Epithelial cell of proximal tubule (primary cell): ENCODE measurements around the gene CBFB. TPM values are rescaled to one million over a fixed set of nuclear protein-coding genes. Genes with fewer than 3 reads are reported as not detected.

Experiments
- DNase-seq: peaks from one replicate; pipeline ENCODE4 v3.0.0-alpha.2; 2011; ENCODE audit warnings: low read depth
- H3K4me3 ChIP-seq: 2 replicates; pipeline ENCODE4 v1.5.1; 2011; ENCODE audit warnings: low read depth, mild to moderate bottlenecking, low read length
- total RNA-seq: library from RNA; depleted of rRNA; stranded (reverse); fragments of >200 nt; gene quantifications from 2 replicates; pipeline ENCODE4 v1.2.3, GENCODE V29; 2015
- TF ChIP-seq, protein P1 (sequence below): conservative IDR thresholded peaks from 2 replicates; pipeline ENCODE4 v1.5.1; 2012; ENCODE audit warnings: low read depth, mild to moderate bottlenecking, low read length

Gene CBFB
- total RNA-seq, 1 donor from 2014 or later, result 178 TPM

DNA sequence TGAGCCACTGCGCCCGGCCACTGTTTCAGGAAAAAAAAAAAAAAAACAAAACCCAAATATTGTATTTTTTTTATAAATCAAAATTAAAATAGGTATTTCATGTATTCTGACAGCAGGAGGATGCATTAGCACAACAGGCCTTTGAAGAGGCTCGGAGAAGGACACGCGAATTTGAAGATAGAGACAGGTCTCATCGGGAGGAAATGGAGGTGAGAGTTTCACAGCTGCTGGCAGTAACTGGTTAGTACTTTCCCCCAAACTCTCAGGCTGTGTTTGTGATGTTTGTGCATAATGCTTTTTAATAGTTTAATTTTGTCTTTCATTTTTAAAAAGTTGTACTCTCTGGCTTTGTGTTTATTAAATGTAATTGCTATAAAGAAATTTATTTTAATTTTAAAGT lies 53.2 kb downstream of the CBFB start:
- DNase-seq, result no peak
- no peak overlapping the region for H3K4me3 ChIP-seq
- TF ChIP-seq, protein P1, sequence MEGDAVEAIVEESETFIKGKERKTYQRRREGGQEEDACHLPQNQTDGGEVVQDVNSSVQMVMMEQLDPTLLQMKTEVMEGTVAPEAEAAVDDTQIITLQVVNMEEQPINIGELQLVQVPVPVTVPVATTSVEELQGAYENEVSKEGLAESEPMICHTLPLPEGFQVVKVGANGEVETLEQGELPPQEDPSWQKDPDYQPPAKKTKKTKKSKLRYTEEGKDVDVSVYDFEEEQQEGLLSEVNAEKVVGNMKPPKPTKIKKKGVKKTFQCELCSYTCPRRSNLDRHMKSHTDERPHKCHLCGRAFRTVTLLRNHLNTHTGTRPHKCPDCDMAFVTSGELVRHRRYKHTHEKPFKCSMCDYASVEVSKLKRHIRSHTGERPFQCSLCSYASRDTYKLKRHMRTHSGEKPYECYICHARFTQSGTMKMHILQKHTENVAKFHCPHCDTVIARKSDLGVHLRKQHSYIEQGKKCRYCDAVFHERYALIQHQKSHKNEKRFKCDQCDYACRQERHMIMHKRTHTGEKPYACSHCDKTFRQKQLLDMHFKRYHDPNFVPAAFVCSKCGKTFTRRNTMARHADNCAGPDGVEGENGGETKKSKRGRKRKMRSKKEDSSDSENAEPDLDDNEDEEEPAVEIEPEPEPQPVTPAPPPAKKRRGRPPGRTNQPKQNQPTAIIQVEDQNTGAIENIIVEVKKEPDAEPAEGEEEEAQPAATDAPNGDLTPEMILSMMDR, result no peak

DNA sequence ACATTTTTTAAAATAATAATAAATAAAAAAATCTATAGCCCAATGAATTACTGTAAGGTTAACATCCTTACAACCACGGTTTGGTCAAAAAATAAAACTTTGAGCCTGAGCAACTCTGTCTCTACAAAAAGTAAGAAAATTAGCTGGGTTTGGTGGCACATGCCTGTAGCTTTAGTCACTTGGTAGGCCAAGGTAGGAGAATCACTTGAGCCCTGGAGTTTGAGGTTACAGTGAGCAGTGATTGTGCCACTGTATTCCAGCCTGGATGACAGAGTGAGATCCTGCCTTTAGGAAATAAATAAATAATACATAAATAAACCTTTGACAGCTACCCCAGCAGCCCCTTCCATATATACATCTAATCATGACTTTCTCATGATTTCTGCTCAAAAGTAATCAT lies 53.9 kb downstream of the CBFB start:
- DNase-seq, result no peak
- TF ChIP-seq, protein P1, result no peak
- H3K4me3 ChIP-seq, result no peak overlapping the region

DNA sequence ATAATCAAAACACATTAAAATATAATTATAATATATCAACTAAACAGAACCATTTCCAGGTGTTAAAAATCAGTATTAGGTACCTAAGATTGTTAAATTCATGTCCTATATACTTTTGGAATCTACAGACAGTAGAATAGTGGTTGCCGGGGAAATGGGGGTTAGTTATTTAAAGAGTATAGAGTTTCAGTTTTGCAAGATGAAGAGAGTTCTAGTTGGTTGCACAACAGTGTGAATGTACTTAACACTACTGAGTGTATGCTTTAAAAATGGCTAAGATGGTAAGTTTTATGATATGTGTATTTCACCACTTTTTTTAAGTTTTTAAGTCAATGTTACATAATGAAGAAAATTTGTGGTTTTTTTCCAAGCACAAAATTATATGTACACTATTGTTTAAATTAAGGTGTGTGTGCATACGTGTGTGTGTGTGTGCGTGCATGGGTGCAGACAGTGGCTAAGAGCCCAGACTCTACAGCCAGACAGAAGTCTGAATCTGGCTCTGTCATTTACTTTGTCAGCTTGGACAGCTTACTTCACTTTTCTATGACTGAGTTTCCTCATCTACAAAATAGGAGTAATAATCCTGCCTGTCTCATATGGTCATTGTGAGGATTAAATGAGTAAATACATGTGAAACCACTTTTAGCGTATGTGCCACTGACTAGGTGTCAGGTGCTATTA lies 55.5 kb downstream of the CBFB start:
- no peak for DNase-seq
- H3K4me3 ChIP-seq, result no peak overlapping the region
- TF ChIP-seq, protein P1, result no peak

DNA sequence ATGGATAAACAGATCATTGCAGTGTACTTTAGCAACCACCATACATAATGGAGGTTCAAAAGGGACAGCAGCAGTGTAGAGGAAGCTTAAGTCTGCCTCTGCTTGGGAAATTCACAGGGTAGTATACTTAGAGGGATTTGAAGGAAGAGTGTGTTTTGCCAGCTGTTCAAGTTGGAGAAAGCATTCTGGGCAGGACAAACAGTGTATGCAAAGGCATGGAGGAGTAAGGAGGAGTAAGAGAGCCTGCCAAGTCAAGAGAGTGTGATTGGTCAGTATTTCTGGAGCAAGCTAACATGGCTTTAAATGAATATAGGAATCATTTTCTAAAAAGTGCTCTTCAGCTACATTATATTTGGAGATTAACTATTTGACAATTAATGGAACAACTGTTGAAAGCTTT lies 57.9 kb downstream of the CBFB start:
- DNase-seq, result no peak
- H3K4me3 ChIP-seq, result no peak overlapping the region
- TF ChIP-seq, protein P1, result no peak

DNA sequence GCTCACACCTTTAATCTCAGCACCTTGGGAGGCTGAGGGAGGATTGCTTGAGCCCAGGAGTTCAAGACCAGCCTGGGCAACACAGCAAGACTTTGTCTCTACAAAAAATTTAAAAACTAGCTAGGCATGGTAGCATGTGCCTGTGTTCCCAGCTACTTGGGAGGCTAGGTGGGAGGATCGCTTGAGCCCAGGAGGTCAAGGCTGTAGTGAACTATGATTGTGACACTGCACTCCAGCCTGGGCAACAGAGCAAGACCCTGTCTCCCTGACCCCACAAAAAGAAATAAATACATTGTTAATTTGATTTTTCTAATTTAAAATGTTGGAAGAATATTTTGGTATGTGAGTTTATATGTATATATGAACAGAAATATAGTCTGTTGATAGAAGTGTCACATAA lies 58.3 kb downstream of the CBFB start:
- DNase-seq, result no peak
- TF ChIP-seq, protein P1, result no peak
- no peak overlapping the region for H3K4me3 ChIP-seq

DNA sequence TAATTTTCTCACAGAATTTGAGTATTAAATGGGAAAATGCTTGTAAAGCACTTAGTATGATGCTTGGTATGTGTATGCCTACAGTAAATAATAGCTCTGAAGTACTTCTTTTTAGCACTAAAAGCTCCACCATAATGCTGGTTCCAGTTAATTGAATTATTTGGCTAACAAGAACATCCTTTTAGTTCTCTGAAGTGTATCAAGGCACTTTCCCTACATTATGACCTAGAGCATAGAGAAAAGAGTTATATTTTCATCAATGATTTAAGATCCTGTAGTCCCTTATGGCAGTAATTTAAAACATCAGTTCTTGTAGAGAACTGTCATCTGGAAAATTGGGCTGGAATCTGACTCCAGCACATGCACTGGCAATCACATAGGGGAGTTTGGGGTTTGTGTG lies 58.9 kb downstream of the CBFB start:
- TF ChIP-seq, protein P1, result no peak
- no peak overlapping the region for H3K4me3 ChIP-seq
- no peak for DNase-seq

DNA sequence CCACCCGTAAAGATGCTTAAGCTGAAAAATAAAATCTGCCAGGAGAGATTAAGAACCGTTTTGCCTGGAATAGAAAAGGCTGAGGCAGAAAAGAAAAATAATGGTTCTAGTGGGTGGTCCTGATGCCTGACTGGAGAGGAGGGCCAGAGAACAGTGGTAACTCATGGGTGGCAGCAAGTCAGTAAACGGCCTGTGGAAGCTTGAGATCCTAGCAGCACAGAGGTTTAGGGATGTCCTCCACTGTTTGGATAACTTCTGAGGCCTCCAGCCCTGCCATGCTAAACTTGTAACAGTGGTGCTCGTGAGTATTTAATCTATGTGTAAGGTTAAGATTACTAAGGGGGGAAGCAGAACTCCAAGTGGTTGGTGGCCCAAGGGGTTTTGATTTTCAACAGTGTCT lies 59.6 kb downstream of the CBFB start:
- TF ChIP-seq, protein P1, result no peak
- DNase-seq, result no peak
- H3K4me3 ChIP-seq, result no peak overlapping the region
